ENCODE results near the gene SEMA5A.

DNA sequence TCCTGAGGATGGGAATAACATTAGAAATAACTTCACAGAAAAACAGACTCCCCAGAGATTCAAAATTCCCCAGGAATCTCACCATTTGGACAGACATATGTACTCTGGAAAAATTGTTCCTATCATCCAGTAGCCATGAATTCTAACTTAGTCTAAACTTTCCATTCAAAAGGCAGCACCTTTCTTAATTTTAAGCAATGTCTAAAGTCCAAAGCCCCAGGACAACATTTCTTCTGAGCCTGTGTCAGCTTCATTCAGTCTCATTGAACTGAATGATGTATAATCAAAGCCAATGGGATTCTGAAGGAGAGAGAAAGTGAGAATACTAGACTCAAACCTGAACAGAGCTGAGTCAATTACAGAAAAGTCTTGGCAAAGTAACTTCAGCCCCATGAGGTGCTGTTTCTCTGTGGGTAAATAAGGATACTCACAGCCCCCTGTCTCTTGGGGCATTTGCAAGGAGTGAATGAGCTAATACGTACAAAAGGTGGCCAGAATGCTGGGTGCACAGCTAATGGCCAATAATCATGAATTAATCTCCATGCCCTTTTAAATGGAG lies 140.6 kb downstream of the SEMA5A start:
- TF ChIP-seq, protein P1, sequence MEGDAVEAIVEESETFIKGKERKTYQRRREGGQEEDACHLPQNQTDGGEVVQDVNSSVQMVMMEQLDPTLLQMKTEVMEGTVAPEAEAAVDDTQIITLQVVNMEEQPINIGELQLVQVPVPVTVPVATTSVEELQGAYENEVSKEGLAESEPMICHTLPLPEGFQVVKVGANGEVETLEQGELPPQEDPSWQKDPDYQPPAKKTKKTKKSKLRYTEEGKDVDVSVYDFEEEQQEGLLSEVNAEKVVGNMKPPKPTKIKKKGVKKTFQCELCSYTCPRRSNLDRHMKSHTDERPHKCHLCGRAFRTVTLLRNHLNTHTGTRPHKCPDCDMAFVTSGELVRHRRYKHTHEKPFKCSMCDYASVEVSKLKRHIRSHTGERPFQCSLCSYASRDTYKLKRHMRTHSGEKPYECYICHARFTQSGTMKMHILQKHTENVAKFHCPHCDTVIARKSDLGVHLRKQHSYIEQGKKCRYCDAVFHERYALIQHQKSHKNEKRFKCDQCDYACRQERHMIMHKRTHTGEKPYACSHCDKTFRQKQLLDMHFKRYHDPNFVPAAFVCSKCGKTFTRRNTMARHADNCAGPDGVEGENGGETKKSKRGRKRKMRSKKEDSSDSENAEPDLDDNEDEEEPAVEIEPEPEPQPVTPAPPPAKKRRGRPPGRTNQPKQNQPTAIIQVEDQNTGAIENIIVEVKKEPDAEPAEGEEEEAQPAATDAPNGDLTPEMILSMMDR (IDR thresholded peaks at IDR 0.05): no peak
- no peak for TF ChIP-seq POLR2A (IDR thresholded peaks at IDR 0.05)
